Activated B cell treated with CpG ODN at 0.5 μM for 24 hours (primary cell): ENCODE data around the gene MAP4K2. TPM values are rescaled to one million over a fixed set of nuclear protein-coding genes. Genes with fewer than 3 reads are reported as not detected.

Source experiments
- ATAC-seq: fragments of 200-7000 bp; cut with Tn5 transposase; one replicate; pipeline ENCODE4 v1.10.0; 2021; ENCODE audit warnings: low read depth, mild to moderate bottlenecking, moderate library complexity
- CTCF ChIA-PET: fragments of 350-600 bp; sonication (Branson Sonifier 250); formaldehyde crosslinking; loops from one replicate; lab custom pipeline; 2021; ENCODE audit warnings: antibody characterized with exemption; lab: Charles Lee
- POLR2A ChIA-PET: fragments of 350-600 bp; sonication (Branson Sonifier 250); formaldehyde crosslinking; loops from one replicate; lab custom pipeline; 2021; ENCODE audit warnings: antibody characterized with exemption; lab: Charles Lee
- DNase-seq: peaks from one replicate; pipeline ENCODE4 v3.0.0; 2022
- H3K27ac Mint-ChIP-seq: one replicate; pipeline ENCODE4 v1.8.0; 2020; ENCODE audit warnings: mixed read lengths
- H3K27me3 Mint-ChIP-seq: one replicate; pipeline ENCODE4 v1.8.0; 2021; ENCODE audit warnings: mixed read lengths
- H3K36me3 Mint-ChIP-seq: one replicate; pipeline ENCODE4 v1.8.0; 2021; ENCODE audit warnings: low read depth, mixed read lengths
- H3K4me1 Mint-ChIP-seq: one replicate; pipeline ENCODE4 v1.8.0; 2021; ENCODE audit warnings: mixed read lengths
- H3K4me3 Mint-ChIP-seq: one replicate; pipeline ENCODE4 v1.8.0; 2020; ENCODE audit warnings: mild to moderate bottlenecking, mixed read lengths
- H3K9me3 Mint-ChIP-seq: one replicate; pipeline ENCODE4 v1.8.0; 2020; ENCODE audit warnings: mixed read lengths
- intact Hi-C: fragments of 100-400 bp; cut with micrococcal nuclease; formaldehyde crosslinking; loops from one replicate; pipeline ENCODE4 v1.15.1; 2024
- total RNA-seq: library from RNA; stranded (reverse); gene quantifications from 2 replicates; pipeline ENCODE4 v1.2.3, GENCODE V29; 2022
- TF ChIP-seq, protein P1 (sequence below): fragments of 200-600 bp; IDR thresholded peaks from one replicate; pipeline ENCODE4 v1.8.0; 2022; ENCODE audit warnings: antibody characterized with exemption, mild to moderate bottlenecking

Gene MAP4K2
- total RNA-seq, 1 donor from 2014 or later = 73.6 TPM

DNA sequence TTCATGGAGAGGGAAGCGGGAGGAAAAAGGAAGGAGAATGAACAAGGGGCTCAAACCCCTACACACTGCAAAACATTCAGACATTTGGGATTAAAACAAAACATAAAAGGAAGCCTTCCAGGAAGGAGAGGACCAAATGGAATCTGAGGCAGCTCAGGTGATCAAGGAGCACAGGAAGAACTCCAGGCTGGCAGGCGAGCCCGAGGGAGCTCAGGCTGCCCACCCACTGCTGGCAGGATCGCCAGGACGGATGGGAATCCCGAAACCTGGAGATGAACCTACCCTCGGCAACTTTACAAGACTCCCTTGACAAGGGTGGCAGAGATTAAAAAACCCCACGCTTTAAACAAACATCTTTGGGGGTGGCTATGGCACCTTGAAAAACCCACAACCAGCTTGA is 38.3 kb downstream of the MAP4K2 start:
- H3K9me3 Mint-ChIP-seq = no peaks in the 10 kb centered on the region
- peak overlapping the region; percentile 52 for H3K4me3 Mint-ChIP-seq
- POLR2A ChIA-PET = interaction anchor here (1.0 to 7.7 kb wide), 4 partner anchors 7 to 20 kb away, joined by 4 to 158 read pairs (median 56); partner anchors contain the start of genes RASGRP2 and SF1
- CTCF ChIA-PET = interaction anchor here (0.8 to 2.2 kb wide), 4 partner anchors 10 to 61 kb away, joined by 3 to 11 read pairs (median 6); partner anchors contain the start of gene RASGRP2
- no peaks in the 10 kb centered on the region for H3K27me3 Mint-ChIP-seq
- H3K27ac Mint-ChIP-seq = peak overlapping the region; percentile 85
- peaks cover 94% of the 10 kb centered on the region for H3K4me1 Mint-ChIP-seq
- DNase-seq (no peak), ATAC-seq (no peak)
- intact Hi-C loops = loop anchor here (1.0 kb wide), 2 partner anchors 8 to 19 kb away; no protein-coding TSS in a partner anchor
- H3K36me3 Mint-ChIP-seq = peaks cover 79% of the 10 kb centered on the region
- TF ChIP-seq, protein P1, sequence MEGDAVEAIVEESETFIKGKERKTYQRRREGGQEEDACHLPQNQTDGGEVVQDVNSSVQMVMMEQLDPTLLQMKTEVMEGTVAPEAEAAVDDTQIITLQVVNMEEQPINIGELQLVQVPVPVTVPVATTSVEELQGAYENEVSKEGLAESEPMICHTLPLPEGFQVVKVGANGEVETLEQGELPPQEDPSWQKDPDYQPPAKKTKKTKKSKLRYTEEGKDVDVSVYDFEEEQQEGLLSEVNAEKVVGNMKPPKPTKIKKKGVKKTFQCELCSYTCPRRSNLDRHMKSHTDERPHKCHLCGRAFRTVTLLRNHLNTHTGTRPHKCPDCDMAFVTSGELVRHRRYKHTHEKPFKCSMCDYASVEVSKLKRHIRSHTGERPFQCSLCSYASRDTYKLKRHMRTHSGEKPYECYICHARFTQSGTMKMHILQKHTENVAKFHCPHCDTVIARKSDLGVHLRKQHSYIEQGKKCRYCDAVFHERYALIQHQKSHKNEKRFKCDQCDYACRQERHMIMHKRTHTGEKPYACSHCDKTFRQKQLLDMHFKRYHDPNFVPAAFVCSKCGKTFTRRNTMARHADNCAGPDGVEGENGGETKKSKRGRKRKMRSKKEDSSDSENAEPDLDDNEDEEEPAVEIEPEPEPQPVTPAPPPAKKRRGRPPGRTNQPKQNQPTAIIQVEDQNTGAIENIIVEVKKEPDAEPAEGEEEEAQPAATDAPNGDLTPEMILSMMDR = no peak

DNA sequence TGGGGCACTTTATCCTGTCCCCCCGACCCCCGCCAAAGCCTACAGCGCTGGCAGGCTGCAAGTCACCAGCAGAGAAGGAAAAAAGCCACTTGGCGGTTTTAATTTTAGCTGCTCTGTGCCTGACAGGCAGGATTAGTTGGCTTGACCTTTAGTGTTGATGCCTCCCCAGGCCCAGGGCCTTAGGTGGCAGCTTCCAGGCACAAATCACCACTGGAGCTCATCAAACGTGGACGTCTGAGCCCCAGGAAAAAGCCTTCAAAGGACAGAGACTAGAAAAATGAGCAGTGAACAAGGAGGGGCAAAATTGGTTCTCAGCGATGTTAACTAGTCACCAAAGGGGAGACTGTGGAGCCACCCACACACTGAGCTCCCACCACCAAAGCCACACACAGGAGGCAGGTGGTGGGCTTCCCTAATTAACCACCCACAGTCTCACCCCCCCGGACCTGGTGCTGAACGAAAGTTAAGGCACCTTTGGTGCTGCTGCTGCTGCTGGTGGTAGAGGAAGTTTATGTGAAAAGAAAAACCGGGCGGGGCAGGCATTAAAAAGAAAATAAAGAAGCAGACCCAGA is 38.9 kb downstream of the MAP4K2 start:
- Mint-ChIP-seq H3K9me3 (no peaks in the 10 kb centered on the region), H3K36me3 (peaks cover 73% of the 10 kb centered on the region), H3K27me3 (no peaks in the 10 kb centered on the region), H3K4me3 (peak overlapping the region; percentile 52), H3K4me1 (peaks cover 94% of the 10 kb centered on the region), H3K27ac (peak overlapping the region; percentile 85)
- TF ChIP-seq, protein P1 = no peak
- DNase-seq (no peak), ATAC-seq (peak; percentile 41)
- CTCF ChIA-PET = interaction anchor here (1.0 to 2.3 kb wide), 6 partner anchors 13 to 60 kb away, joined by 3 to 11 read pairs (median 8); partner anchors contain the start of gene RASGRP2
- intact Hi-C loops = loop anchor here (1.0 kb wide), 2 partner anchors 8 to 19 kb away; no protein-coding TSS in a partner anchor
- POLR2A ChIA-PET = interaction anchor here (1.2 to 7.7 kb wide), 5 partner anchors 8 to 38 kb away, joined by 4 to 158 read pairs (median 38); partner anchors contain the start of genes RASGRP2 and SF1

DNA sequence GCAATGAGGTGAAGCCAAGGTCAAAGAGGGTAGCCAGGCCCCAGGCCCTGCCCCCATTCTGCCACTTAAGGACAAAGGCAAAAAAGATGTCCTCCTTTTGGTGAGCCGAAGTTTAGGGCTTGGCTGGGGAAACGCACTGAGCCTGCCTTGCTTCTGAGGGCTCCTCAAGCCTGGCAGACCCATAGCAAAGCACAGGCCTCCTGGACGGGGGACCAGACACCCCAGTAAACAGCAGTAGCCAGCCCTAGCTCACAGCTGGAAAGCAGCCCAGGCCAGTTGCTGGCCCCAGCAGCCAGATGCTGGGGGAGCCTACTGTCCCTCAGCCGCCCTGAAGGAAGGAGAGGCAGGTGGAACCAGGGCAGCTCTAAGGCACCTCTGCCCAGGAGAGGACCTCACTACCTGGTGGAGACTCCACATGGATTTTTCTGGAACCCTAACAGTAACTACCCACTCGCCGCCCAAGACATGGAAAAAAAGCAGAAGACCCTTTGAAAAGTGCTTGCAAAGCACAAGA is 39.4 kb downstream of the MAP4K2 start:
- Mint-ChIP-seq H3K36me3 (peaks cover 67% of the 10 kb centered on the region), H3K9me3 (no peaks in the 10 kb centered on the region), H3K27ac (peak overlapping the region; percentile 85), H3K27me3 (no peaks in the 10 kb centered on the region), H3K4me1 (peaks cover 91% of the 10 kb centered on the region), H3K4me3 (peak overlapping the region; percentile 52)
- POLR2A ChIA-PET = interaction anchor here (0.6 to 7.7 kb wide), 8 partner anchors 8 to 429 kb away, joined by 3 to 158 read pairs (median 6); partner anchors contain the start of genes RASGRP2 and SF1
- no peak for DNase-seq
- TF ChIP-seq, protein P1 = no peak
- CTCF ChIA-PET = interaction anchor here (0.9 to 2.3 kb wide), 8 partner anchors 7 to 37 kb away, joined by 3 to 11 read pairs (median 5); partner anchors contain the start of gene RASGRP2
- ATAC-seq = no peak
- intact Hi-C loops = loop anchor here (1.0 to 2.0 kb wide), 3 partner anchors 9 to 18 kb away; no protein-coding TSS in a partner anchor

DNA sequence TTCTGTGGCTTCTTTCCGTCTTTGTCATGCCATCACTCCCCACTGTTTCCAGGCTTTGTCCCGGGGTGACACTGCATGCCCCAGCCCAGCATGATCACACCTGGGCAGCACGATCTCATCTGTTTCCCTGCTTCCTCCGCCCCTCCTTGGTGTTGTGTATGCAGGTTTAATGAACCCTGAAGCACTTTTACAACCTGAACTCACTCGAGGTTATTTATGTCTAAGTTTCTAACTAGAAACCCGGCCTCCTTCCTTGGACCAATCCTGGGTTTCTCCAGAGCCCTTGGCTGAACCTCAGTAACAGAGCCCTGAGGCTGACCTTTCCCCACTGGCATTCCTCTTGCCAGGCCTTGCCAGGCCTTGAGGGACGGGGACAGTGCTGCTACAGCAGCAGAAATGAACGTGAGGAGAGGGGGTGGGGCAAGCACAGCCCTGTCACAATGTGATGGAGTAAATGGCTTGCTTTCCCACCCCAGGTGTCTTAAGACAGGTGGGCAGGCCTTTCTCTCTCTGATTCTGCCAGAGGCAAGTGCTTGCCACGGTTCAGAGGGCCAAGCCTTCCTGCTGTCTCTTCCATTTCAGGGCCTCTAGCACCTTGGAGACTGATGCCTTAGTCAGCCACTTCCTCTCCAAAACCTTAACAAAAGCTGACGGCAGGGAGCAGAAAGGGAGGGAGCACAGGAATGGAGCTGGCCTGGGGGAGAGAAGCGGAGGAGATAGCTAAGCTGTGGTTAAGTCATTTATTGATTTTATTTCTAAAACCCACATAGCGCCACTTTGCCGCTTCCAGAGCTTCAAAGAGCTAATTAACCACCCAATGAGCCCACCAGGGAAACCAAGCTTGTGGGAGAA is 40.1 kb downstream of the MAP4K2 start:
- TF ChIP-seq, protein P1 = no peak
- ATAC-seq = peak; percentile 41

More for the DNA sequence above, 40.1 kb downstream of the MAP4K2 start:
- POLR2A ChIA-PET = interaction anchor here (0.6 to 7.7 kb wide), 9 partner anchors 9 to 428 kb away, joined by 3 to 158 read pairs (median 5); partner anchors contain the start of genes RASGRP2 and SF1
- DNase-seq = no peak
- intact Hi-C loops = loop anchor here (2.0 kb wide), 1 partner anchor 14 kb away; no protein-coding TSS in a partner anchor
- no peaks in the 10 kb centered on the region for H3K27me3 Mint-ChIP-seq
- H3K36me3 Mint-ChIP-seq = peaks cover 60% of the 10 kb centered on the region
- H3K9me3 Mint-ChIP-seq = no peaks in the 10 kb centered on the region
- H3K27ac Mint-ChIP-seq = peak overlapping the region; percentile 85
- H3K4me3 Mint-ChIP-seq = peak overlapping the region; percentile 29
- peaks cover 86% of the 10 kb centered on the region for H3K4me1 Mint-ChIP-seq
- CTCF ChIA-PET = interaction anchor here (0.9 to 2.3 kb wide), 8 partner anchors 8 to 37 kb away, joined by 3 to 11 read pairs (median 4); partner anchors contain the start of gene RASGRP2
